Lower lobe of right lung (tissue), 2 donors: ENCODE data around the gene KCTD13. TPM values are rescaled to one million over a fixed set of nuclear protein-coding genes. Genes with fewer than 3 reads are reported as not detected.
A peak's percentile ranks its signal among the peaks of the same experiment; 100 is the strongest.
"Not testable (repeated sequence)": the region's sequence is repeated elsewhere in the genome, so short reads cannot be mapped to it uniquely, and the experiment has no call there.

ENCODE experiments used
- ATAC-seq, 2 donors: fragments of 200-7000 bp; cut with Tn5 transposase; one replicate each; pipeline ENCODE4 v1.9.1; 2020 to 2022; ENCODE audit warnings: mild to moderate bottlenecking in 2 of 2, moderate library complexity in 2 of 2
- DNase-seq: peaks from one replicate; pipeline ENCODE4 v3.0.0-alpha.2; 2020
- H3K27ac ChIP-seq: fragments of 200-600 bp; one replicate; pipeline ENCODE4 v1.8.0; 2022
- H3K27me3 ChIP-seq: fragments of 200-600 bp; one replicate; pipeline ENCODE4 v1.8.0; 2022; ENCODE audit warnings: low read depth
- H3K36me3 ChIP-seq: fragments of 200-600 bp; one replicate; pipeline ENCODE4 v1.8.0; 2022; ENCODE audit warnings: mild to moderate bottlenecking
- H3K4me1 ChIP-seq: fragments of 200-600 bp; one replicate; pipeline ENCODE4 v1.8.0; 2022
- H3K4me3 ChIP-seq: fragments of 200-600 bp; one replicate; pipeline ENCODE4 v1.8.0; 2022; ENCODE audit warnings: mild to moderate bottlenecking
- H3K9me3 ChIP-seq: fragments of 200-600 bp; one replicate; pipeline ENCODE4 v1.8.0; 2022
- intact Hi-C: fragments of 100-400 bp; cut with DNase I; formaldehyde crosslinking; loops from one replicate; pipeline ENCODE4 v1.11.0; 2022
- total RNA-seq: library from RNA; stranded (reverse); fragmentation: NEBNext Ultra II Directional; extraction: Animal tissue kit (Norgen Biotek cat#: 25700); gene quantifications from one replicate; pipeline ENCODE4 v1.2.1, GENCODE V29; 2021
- TF ChIP-seq, protein P1 (sequence below): fragments of 200-600 bp; IDR thresholded peaks from one replicate; pipeline ENCODE4 v1.8.0; 2022; ENCODE audit warnings: antibody characterized with exemption, mild to moderate bottlenecking
- donor health status: DM: no; HTN: yes; CAD: no; lungs with severe emphysema.

KCTD13 gene
- total RNA-seq, 1 donor from 2014 or later = 22.3 TPM

DNA sequence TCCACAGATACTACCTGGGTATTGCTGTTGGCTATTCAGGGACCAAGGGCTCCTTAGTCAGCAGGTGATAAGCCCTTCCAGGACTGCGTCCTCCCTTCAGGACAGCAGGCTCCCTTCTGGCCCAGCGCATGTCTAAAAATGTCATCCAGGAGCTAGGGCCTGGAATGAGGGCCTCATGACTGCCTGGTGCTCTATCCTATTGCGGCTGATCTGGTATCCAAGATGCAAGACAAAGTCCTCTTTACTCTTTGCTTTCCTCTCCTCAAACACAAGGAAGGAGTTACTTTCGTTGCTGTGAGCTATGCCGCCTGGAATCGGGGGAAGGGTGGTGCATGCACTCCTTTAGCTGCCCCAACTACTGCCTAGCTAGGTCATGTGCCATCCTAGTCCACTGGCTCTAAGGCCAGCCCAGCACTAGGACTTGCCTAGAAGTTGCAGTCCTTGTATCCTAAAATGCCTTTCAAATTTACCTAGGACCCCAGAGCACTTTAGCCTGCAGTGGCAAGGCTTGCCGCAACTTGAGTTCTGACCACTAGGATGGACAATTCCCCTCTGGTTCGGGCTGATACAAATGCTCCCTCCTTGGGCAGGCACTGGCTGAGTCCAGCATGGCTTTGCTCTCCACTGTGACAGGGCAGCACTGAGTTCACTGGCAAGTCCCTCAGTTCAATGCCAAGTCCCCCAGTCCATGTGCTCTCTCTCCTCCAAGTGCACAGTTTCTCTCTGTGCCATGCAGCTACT lies 25.8 kb upstream of the KCTD13 start:
- H3K36me3 ChIP-seq = no peaks in the 10 kb centered on the region
- no peak for ATAC-seq
- TF ChIP-seq, protein P1, sequence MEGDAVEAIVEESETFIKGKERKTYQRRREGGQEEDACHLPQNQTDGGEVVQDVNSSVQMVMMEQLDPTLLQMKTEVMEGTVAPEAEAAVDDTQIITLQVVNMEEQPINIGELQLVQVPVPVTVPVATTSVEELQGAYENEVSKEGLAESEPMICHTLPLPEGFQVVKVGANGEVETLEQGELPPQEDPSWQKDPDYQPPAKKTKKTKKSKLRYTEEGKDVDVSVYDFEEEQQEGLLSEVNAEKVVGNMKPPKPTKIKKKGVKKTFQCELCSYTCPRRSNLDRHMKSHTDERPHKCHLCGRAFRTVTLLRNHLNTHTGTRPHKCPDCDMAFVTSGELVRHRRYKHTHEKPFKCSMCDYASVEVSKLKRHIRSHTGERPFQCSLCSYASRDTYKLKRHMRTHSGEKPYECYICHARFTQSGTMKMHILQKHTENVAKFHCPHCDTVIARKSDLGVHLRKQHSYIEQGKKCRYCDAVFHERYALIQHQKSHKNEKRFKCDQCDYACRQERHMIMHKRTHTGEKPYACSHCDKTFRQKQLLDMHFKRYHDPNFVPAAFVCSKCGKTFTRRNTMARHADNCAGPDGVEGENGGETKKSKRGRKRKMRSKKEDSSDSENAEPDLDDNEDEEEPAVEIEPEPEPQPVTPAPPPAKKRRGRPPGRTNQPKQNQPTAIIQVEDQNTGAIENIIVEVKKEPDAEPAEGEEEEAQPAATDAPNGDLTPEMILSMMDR = no peak
- no peaks in the 10 kb centered on the region for H3K9me3 ChIP-seq
- H3K27ac ChIP-seq = no peak overlapping the region
- no peaks in the 10 kb centered on the region for H3K27me3 ChIP-seq
- no peak overlapping the region for H3K4me3 ChIP-seq
- H3K4me1 ChIP-seq = no peaks in the 10 kb centered on the region
- DNase-seq = no peak
- intact Hi-C loops = no loop called here

DNA sequence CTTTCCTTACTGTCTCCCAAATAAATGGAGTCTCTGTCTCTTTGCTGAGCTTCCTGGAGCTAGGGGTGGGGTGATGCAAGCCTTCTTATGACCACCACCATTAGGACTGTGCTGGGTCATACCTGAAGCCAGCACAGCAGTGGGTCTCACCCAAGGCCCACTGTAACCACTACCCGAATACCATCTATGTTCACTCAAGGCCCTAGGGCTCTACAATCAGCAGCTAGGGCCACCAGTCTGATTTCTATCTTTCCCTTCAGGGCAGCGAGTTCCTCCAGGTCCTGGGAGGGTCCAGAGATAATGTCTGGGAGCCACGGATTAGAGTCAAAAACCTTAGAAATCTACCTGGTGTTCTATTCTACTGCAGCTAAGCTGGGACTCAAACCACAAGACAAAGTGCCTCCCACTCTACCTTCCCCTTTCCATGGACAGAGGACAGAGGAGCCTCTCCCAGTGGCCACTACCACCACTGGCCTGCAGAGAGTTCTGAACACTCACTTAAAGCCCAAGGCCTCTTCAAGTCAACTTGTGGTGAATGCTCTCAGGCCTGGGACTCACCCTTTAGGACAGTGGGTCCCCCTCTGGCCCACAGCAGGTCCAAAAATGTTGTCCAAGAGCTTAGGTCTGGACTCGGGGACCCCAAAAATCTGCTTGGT lies 24.9 kb upstream of the KCTD13 start:
- Histone ChIP-seq H3K9me3 (no peaks in the 10 kb centered on the region), H3K36me3 (no peaks in the 10 kb centered on the region), H3K27ac (no peak overlapping the region), H3K4me3 (no peak overlapping the region), H3K27me3 (no peaks in the 10 kb centered on the region), H3K4me1 (no peaks in the 10 kb centered on the region)
- DNase-seq (no peak), ATAC-seq (no peak)
- TF ChIP-seq, protein P1 = no peak
- intact Hi-C loops = no loop called here

GRCh38 chr16:29947897-29948296 lies 21.9 kb upstream of the KCTD13 start:
- DNase-seq (no peak), ATAC-seq (no peak)
- Histone ChIP-seq H3K4me3 (no peak overlapping the region), H3K27me3 (no peaks in the 10 kb centered on the region), H3K27ac (no peak overlapping the region), H3K36me3 (no peaks in the 10 kb centered on the region), H3K4me1 (no peaks in the 10 kb centered on the region), H3K9me3 (no peaks in the 10 kb centered on the region)
- intact Hi-C loops = no loop called here
- TF ChIP-seq, protein P1 = no peak

DNA sequence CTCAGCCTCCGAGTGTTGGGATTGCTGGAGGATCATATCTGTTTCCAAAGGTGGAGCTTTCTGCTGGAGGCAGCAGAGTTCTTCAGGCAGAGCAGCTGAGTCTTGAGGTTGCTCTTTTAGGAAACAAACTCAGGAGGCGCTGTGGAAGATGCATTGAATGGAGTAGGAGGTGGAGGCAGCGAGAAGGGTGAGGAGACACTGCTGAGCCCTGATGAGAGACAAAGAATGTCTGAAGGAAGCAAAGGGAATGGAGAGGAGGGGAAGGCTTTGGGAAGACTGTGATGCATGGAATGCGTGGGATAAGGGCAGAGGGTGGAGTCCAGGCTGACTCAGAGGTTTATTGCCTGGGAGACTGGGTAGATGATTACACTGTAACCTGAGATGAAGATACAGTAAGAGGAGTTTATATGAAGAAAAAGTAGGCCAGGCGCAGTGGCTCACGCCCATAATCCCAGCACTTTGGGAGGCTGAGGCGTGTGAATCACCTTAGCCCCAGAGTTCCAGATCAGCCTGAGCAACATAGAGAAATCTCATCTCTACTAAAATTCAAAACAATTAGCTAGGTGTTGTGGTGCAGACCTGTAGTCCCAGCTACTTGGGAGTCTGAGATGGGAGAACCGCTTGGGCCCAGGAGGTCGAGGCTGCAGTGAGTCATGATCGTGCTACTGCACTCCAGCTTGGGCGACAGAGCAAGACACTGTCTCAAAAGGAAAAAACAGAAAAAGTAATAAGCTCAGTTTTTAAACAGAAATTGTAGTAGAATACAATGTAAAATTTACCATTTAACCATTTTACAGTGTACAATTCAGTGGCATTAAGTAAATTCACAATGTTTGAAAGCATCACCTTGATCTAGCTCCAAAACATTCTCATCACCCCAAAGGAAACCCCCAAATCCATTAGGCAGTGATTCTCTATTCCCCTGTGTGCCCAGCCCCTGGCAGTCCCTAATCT lies 18.1 kb upstream of the KCTD13 start:
- Histone ChIP-seq H3K27ac (no peak overlapping the region), H3K36me3 (no peaks in the 10 kb centered on the region), H3K4me1 (no peaks in the 10 kb centered on the region), H3K27me3 (no peaks in the 10 kb centered on the region), H3K9me3 (no peaks in the 10 kb centered on the region), H3K4me3 (no peak overlapping the region)
- DNase-seq (no peak), ATAC-seq (peak; percentile 91)
- TF ChIP-seq, protein P1 = peak; percentile 7
- intact Hi-C loops = no loop called here

GRCh38 chr16:29940656-29941055 lies 14.6 kb upstream of the KCTD13 start:
- Histone ChIP-seq H3K27me3 (no peaks in the 10 kb centered on the region), H3K4me3 (no peak overlapping the region), H3K9me3 (no peaks in the 10 kb centered on the region), H3K27ac (no peak overlapping the region), H3K4me1 (no peaks in the 10 kb centered on the region), H3K36me3 (no peaks in the 10 kb centered on the region)
- TF ChIP-seq, protein P1 = no peak
- ATAC-seq = no peak
- intact Hi-C loops = no loop called here
- no peak for DNase-seq

DNA sequence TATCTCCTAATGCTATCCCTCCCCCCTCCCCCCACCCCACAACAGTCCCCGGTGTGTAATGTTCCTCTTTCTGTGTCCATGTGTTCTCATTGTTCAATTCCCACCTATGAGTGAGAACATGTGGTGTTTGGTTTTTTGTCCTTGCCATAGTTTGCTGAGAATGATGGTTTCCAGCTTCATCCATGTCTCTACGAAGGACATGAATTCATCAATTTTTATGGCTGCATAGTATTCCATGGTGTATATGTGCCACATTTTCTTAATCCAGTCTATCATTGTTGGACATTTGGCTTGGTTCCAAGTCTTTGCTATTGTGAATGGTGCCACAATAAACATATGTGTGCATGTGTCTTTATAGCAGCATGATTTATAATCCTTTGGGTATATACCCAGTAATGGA lies 5.7 kb upstream of the KCTD13 start:
- DNase-seq, H3K4me1 ChIP-seq, H3K36me3 ChIP-seq, H3K27ac ChIP-seq, intact Hi-C loops, H3K4me3 ChIP-seq, H3K27me3 ChIP-seq, H3K9me3 ChIP-seq, ATAC-seq: not testable (repeated sequence)
